ENCODE measurements around the gene GCA. TPM values are rescaled to one million over a fixed set of nuclear protein-coding genes. Genes with fewer than 3 reads are reported as not detected.

The GCA gene
- total RNA-seq, 1 donor from 2014 or later, result 17.9 TPM

- DNase-seq (ENCODE audit: low spot score in 2 of 2) (no peak), FAIRE-seq (no peak)
Observed at GRCh38 chr2:162327134-162327769, 16.7 kb upstream of the GCA start.

- FAIRE-seq (no peak), DNase-seq (ENCODE audit: low spot score in 2 of 2) (no peak)
Observed at GRCh38 chr2:162327806-162328205, 16.1 kb upstream of the GCA start.

GRCh38 chr2:162328424-162329157 lies 15.3 kb upstream of the GCA start:
- no peak for FAIRE-seq

GRCh38 chr2:162330881-162331280 lies 13.1 kb upstream of the GCA start:
- FAIRE-seq (no peak), DNase-seq (ENCODE audit: low spot score in 2 of 2) (no peak)

More at GRCh38 chr2:162328424-162329157, 15.3 kb upstream of the GCA start:
- no peak for DNase-seq (ENCODE audit: low spot score in 2 of 2)

GRCh38 chr2:162333968-162334367 lies 10.0 kb upstream of the GCA start:
- DNase-seq (ENCODE audit: low spot score in 2 of 2) (no peak), FAIRE-seq (no peak)

GRCh38 chr2:162337868-162338267 lies 6.1 kb upstream of the GCA start:
- FAIRE-seq (no peak), DNase-seq (ENCODE audit: low spot score in 2 of 2) (no peak)

- FAIRE-seq, result no peak
Observed at GRCh38 chr2:162340822-162341221, 3.1 kb upstream of the GCA start.

GRCh38 chr2:162342321-162342720 lies 1.6 kb upstream of the GCA start:
- DNase-seq (ENCODE audit: low spot score in 2 of 2) (no peak), FAIRE-seq (no peak)

More at GRCh38 chr2:162340822-162341221, 3.1 kb upstream of the GCA start:
- DNase-seq (ENCODE audit: low spot score in 2 of 2), result no peak

GRCh38 chr2:162342841-162343240 lies 1.1 kb upstream of the GCA start:
- FAIRE-seq, result no peak

GRCh38 chr2:162343492-162343823 lies 474 bp upstream of the GCA start:
- DNase-seq (ENCODE audit: low spot score in 2 of 2) (no peak), FAIRE-seq (no peak)

More at GRCh38 chr2:162342841-162343240, 1.1 kb upstream of the GCA start:
- no peak for DNase-seq (ENCODE audit: low spot score in 2 of 2)

- no peak for FAIRE-seq
- DNase-seq (ENCODE audit: low spot score in 2 of 2), result no peak
Observed at GRCh38 chr2:162344617-162344950, 652 bp downstream of the GCA start.

- DNase-seq (ENCODE audit: low spot score in 2 of 2) (no peak), FAIRE-seq (no peak)
Observed at GRCh38 chr2:162365392-162365791, 21.5 kb downstream of the GCA start.

- FAIRE-seq (no peak), DNase-seq (ENCODE audit: low spot score in 2 of 2) (no peak)
Observed at GRCh38 chr2:162368494-162368893, 24.6 kb downstream of the GCA start.

- no peak for FAIRE-seq
- DNase-seq (ENCODE audit: low spot score in 2 of 2), result no peak
Observed at GRCh38 chr2:162369551-162369950, 25.6 kb downstream of the GCA start.

GRCh38 chr2:162370931-162371330 lies 27.0 kb downstream of the GCA start:
- DNase-seq (ENCODE audit: low spot score in 2 of 2), result no peak
- no peak for FAIRE-seq

GRCh38 chr2:162372818-162373217 lies 28.9 kb downstream of the GCA start:
- no peak for FAIRE-seq
- DNase-seq (ENCODE audit: low spot score in 2 of 2), result no peak

GRCh38 chr2:162379719-162380580 lies 36.0 kb downstream of the GCA start:
- FAIRE-seq, result no peak
- DNase-seq (ENCODE audit: low spot score in 2 of 2), result no peak

- FAIRE-seq, result no peak
- no peak for DNase-seq (ENCODE audit: low spot score in 2 of 2)
Observed at GRCh38 chr2:162381851-162382250, 37.9 kb downstream of the GCA start.

GRCh38 chr2:162382278-162382677 lies 38.3 kb downstream of the GCA start:
- FAIRE-seq (no peak), DNase-seq (ENCODE audit: low spot score in 2 of 2) (no peak)

- DNase-seq (ENCODE audit: low spot score in 2 of 2), result no peak
- no peak for FAIRE-seq
Observed at GRCh38 chr2:162385536-162385935, 41.6 kb downstream of the GCA start.

- no peak for DNase-seq (ENCODE audit: low spot score in 2 of 2)
- FAIRE-seq, result no peak
Observed at GRCh38 chr2:162390801-162391200, 46.9 kb downstream of the GCA start.

All from frontal cortex (tissue), 4 donors.